ENCODE results near the gene ENKD1.
A peak's percentile ranks its signal among the peaks of the same experiment; 100 is the strongest.

ENKD1 gene

DNA sequence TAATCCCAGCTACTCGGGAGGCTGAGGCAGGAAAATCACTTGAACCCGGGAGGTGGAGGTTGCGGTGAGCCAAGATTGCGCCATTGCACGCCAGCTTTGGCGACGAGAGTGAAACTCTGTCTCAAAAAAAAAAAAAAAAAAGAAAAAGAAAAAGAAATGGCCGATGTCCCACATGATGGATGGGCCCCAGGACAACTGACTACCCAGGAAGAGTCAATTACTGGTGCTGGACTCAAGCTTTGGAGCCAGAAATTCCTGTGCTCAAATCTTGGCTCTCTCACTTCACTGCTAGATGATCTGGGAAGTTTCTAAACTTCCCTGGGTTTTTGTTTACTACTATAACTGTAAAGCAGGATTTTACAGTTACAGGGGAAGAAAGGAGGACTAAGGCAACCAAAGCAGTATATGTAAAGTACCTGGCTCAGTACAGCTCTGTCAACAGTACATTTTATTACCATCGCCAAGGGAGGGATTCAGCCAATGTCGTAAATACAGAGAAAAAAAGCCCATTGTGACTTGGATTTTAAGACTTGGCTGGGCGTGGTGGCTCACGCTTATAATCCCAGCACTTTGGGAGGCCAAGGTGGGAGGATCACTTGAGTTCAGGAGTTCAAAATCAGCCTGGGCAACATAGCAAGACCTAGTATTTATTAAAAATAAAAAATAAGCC, 11.9 kb upstream of the ENKD1 start:
- no peak for DNase-seq (ENCODE audit: low read depth)

DNA sequence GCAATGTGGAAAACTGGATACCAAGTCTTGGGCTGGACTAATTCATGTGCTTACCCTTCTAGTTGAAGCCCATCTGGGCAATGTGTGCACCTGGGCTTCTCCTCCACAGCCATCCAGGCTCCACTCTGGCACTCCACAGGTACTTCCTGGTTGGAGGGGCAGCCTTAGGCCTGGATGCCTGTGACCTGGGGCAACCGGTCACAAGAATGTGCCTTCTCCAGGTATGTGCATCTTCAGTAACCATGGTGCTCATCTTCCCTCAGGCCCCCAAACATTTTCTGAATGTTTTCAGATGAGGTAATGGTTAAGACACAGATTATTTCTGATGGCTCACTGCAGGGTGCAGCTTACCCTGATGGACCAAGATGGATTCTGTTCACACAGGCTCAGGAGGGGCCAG, 11.2 kb upstream of the ENKD1 start:
- DNase-seq (ENCODE audit: low read depth), result no peak

GRCh38 chr16:67676939-67677338, 10.4 kb upstream of the ENKD1 start:
- no peak for DNase-seq (ENCODE audit: low read depth)

GRCh38 chr16:67676516-67676915, 10.0 kb upstream of the ENKD1 start:
- no peak for DNase-seq (ENCODE audit: low read depth)

DNA sequence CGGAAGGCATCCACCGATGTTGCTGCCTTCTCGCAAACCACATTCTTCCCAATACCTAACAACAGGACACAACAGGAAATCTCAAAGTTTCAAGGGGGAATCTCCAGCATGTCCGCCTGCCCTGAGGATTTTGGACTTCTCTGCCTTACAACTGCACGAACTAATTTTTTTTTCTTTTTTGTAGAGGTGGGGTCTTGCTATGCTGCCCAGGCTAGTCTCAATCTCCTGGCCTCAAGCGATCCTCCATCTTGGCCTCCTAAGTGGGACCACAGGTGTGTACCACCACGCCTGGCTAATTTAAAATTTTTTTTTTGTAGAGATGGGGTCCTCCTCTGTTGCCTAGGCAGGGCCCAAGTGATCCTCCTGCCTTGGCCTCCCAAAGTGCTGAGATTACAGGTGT, 9.4 kb upstream of the ENKD1 start:
- no peak for DNase-seq (ENCODE audit: low read depth)

GRCh38 chr16:67675579-67675935, 9.0 kb upstream of the ENKD1 start:
- no peak for DNase-seq (ENCODE audit: low read depth)

DNA sequence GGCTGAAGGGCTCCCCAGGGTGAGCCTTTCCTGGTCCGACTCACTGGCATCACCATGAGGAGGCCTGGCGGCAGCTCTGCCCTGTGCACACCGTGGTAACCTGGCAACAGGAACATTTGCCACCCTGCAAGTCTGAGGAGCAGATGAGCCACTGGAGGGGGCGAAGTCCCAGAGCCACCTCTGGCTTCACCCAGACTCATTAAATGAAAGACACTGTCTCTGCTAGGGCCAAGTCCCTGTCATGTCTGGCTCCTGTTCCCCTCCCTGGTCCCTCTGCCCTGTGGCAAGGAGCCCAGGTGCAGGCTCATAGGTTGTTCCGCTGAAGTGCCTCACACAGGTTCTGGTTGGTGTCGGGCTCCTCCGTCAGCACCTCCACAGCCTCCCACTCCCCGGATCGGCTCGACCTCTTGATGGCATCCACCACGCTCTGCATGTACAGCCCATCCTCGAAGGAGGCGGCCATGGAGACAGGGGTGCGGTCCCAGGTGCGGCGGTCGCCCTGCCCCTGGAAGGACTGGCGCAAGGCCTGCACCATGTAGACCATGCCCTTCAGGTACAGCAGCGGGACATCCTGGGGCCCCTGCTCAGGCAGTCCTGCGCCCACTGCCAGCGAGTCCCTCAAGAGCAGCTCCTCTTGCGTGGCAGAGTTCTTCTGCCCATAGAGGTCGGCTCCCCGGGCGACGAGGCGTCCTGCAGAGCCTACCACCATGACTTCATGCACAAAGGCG, 8.5 kb upstream of the ENKD1 start:
- DNase-seq (ENCODE audit: low read depth), result no peak

DNA sequence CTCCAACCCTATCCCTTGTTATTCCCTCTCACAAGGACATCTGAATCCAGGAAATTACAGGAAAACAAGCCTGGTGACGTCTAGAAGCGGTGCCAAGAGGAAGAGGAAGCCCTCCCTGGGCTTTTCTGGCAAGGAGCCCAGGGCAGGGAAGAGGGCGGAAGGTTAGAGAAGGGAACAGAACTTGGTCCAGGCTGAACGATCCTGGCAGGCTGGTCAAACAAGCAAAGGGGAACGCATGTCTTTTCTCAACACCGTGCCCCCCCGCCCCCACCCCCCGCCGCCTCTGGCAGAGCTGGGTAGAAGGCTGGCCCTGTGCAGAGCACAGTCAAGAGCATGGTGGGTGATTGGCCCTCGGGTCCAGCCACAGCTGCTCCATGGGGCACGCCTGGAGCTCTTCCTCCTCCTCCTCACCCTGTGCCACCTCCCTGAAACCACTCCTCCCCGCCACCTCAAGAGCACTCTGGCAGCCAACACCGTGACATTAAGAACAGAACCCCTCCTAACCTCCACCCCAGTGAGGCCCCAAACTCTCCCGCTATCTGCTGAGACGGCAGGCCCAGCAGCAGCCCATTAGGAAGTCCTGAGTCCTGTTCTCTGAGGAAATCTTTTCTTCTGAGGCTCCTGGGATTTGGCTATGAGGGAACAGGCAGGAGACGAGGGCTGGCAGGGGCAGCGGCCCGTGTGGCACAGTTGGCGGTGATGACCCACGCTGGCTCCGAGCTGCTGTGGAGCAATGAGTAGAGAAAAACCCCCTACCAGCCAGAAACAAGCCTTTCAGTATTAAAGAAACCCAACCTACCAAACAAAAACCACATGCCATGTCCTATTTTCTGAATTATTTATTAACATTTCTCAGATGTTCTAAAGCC, 7.4 kb upstream of the ENKD1 start:
- no peak for DNase-seq (ENCODE audit: low read depth)

GRCh38 chr16:67672739-67673662, 6.5 kb upstream of the ENKD1 start:
- peak; percentile 30 for DNase-seq (ENCODE audit: low read depth)

- no peak for DNase-seq (ENCODE audit: low read depth)
These were observed 5.8 kb upstream of the ENKD1 start for GRCh38 chr16:67672306-67672705.

DNA sequence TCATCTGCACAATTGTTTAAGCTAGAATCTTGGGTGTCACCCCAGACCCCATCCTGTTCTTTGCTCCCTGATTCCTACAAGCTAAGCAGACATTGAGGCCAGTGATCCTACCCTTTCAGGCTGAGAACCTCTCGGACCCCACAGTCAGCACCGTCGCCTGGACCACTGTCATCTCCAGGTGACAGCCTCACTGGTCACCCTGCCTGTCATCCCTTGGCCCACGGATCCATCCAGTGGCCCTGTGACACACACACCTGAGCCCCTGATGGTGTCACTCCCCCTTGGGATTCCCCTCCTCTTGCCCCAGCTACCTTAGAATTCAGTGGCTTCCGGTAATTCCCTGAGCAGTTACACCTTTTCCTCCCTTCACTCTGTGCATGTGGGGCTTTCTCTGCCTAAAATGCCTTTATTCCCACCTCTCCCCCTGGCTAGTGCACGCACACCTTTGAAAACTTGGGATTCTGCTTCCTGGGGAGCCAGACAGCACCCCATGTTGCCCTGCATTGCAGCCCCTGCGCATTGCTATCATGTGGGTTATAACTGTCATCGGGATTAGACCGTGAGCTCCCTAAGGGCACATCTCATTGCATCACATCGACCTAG, 3.0 kb upstream of the ENKD1 start:
- DNase-seq (ENCODE audit: low read depth), result no peak

DNA sequence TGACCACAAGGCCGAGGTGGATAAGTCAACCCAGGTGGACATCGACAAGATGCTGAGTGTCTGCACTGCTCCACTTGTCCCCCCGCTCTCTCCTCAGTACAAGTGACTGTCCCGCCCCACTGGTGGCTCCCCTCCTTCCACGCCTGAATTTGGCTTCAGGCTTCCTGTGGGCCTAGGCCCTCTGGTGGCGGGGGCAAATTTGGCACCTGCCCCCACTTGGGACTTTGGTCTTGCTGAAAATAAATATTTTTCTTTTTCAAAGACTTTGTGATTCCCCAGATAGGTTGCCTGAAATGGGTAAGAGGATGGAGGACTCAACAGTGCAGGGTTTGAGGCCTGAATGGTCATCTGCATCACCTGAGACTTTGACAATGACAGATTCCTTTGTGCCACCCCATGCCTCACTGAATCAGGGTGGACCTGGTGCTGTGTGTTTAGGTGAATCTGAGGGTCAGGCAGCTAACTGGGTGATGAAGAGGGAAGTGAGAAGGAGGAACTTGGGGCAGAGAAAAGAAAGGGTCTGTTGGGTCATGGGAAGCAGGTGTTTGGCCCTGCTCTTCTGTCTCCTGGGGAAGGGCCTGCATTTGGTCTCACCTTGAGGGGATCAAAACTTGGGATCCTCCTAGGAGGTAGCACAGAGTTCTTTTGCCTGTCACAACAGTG, 2.1 kb upstream of the ENKD1 start:
- DNase-seq (ENCODE audit: low read depth), result no peak

- DNase-seq (ENCODE audit: low read depth), result peak; percentile 71
These were observed 1.4 kb upstream of the ENKD1 start for GRCh38 chr16:67667817-67668494.

GRCh38 chr16:67667453-67667816, 885 bp upstream of the ENKD1 start:
- no peak for DNase-seq (ENCODE audit: low read depth)

- no peak for DNase-seq (ENCODE audit: low read depth)
These were observed 458 bp downstream of the ENKD1 start for GRCh38 chr16:67666032-67666551.

DNA sequence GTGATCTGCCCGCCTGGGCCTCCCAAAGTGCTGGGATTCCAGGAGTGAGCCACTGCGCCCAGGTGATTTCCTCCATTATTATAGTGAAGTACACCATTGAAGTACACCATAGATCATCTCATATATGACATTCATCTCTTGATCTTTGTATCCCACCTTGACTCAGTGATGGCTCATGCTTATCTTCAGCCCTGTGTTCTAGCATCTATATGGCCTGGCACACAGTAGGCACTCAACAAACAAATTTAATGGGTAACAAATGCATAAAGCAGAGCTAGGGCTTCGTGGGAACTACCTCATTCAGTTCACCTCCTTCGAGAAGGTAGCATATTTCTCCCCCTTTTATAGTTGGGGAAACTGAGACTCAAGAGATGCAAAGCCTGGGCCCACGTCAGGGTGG, 952 bp downstream of the ENKD1 start:
- DNase-seq (ENCODE audit: low read depth), result no peak

- no peak for DNase-seq (ENCODE audit: low read depth)
These were observed 1.7 kb downstream of the ENKD1 start for GRCh38 chr16:67664871-67665270.

GRCh38 chr16:67664258-67664657, 2.3 kb downstream of the ENKD1 start:
- no peak for DNase-seq (ENCODE audit: low read depth)

- DNase-seq (ENCODE audit: low read depth), result no peak
These were observed 2.7 kb downstream of the ENKD1 start for GRCh38 chr16:67663877-67664222.

DNA sequence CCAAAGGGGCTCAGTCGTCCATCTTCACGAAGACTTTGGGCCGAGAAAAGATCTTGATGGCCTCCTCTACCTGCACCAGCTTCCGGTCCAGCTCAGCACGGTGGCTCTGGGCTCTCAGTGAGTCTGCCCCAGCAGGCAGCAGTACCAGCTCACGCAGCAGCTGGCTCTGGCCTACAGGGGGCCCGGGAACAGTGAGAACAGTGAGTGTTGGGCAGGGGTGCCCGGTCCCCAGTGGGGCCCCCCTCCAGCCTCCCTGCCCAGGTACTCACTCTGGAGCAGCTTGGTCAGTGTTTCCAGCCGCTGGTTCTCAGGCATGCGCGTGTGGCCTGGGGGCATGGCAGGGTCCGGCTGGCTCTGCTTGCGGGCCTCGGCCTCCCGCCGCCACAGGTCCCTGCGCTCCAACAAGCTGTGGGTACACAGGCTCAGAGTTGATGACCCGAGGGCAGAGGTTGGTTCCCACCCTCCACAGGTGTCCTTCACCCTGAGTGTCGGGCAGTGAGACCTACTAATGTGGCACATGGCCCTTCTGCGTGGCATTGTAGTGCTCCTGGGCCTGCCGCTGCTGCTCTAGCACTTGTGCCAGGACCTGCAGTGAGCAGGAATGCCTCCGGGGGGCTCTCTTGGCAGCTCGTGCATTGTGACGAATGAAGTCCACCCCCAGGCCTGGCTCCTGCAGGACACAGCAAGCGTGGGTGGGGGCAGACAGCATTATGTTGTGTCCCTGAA, 3.2 kb downstream of the ENKD1 start:
- no peak for DNase-seq (ENCODE audit: low read depth)
